Astrocyte of the cerebellum (primary cell): ENCODE measurements around the gene MIX23.

Experiments
- DNase-seq: peaks from one replicate; pipeline ENCODE4 v3.0.0-alpha.2; 2011; ENCODE audit warnings: low read depth
- H3K4me3 ChIP-seq: 2 replicates; pipeline ENCODE4 v1.5.1; 2011; ENCODE audit warnings: mild to moderate bottlenecking, low read depth, low read length, moderate library complexity
- CTCF ChIP-seq: IDR thresholded peaks from 2 replicates; pipeline ENCODE4 v1.5.1; 2012; ENCODE audit warnings: low read length, low read depth, moderate library complexity, mild to moderate bottlenecking; ENCODE audit errors: missing control alignments
- in situ Hi-C: cut with HindIII; loops from 2 replicates; pipeline ENCODE4 v1.10.0; 2017; ENCODE audit warnings: low sequenced_read_pairs

MIX23 gene

DNA sequence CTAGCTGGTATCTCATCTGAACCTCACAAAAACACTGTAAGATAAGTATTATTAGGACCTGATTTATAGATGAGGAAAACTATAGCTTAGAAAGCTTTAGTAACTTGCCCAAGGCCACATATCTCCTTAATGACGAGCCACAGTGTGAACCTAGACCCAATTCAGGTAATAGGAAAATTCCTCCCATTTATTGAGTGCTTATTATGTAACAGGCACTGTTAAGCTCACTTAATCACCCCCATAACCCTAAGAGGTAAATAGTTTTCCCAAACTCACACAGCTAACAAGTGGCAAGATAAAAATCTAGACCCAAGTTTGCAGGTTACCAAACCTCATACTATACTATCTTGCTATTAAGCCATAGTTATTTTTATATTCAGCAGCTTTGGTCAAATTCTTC, 24.9 kb upstream of the MIX23 start:
- DNase-seq = no peak
- no peak overlapping the region for H3K4me3 ChIP-seq
- in situ Hi-C loops = no loop called here
- TF ChIP-seq CTCF = no peak

DNA sequence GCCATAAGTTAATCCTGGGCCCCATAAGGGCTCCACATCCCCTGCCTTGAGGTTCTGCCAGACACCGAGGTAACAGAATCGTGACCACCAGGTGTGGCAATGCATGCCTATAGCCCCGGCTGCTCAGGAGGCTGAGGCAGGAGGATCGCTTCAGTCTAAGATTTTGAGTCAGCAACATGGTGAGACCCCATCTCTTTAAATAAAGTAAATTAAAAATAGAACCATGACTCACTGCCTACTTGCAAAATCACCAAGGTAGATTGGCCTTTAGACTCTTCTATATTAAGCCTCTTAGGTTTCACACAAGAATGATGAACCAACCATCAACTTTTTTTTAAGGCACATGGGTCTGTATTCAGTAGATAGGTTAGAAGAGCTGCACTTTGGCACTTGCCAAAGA, 23.2 kb upstream of the MIX23 start:
- no peak for DNase-seq
- TF ChIP-seq CTCF = no peak
- no peak overlapping the region for H3K4me3 ChIP-seq
- in situ Hi-C loops = no loop called here

DNA sequence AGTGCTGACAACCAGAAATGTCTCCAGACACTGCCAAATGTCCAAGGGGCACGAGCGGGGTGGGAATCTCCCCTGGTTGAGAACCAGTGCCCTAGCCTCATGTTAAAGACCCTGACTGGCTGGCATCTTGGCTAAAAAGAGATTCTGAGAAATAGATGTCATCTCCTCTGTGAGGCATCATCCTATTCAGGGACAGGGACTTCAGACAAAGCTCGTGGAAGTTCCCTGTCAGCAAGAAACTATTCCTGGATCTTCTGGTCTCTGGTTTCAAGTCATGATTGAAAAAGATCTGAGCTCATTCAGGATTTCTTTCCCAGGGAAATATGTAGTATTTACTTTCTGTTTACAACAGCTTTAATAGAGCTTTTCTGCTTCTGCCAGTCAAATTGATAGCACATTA, 22.0 kb upstream of the MIX23 start:
- no peak overlapping the region for H3K4me3 ChIP-seq
- DNase-seq = no peak
- TF ChIP-seq CTCF = no peak
- in situ Hi-C loops = no loop called here

DNA sequence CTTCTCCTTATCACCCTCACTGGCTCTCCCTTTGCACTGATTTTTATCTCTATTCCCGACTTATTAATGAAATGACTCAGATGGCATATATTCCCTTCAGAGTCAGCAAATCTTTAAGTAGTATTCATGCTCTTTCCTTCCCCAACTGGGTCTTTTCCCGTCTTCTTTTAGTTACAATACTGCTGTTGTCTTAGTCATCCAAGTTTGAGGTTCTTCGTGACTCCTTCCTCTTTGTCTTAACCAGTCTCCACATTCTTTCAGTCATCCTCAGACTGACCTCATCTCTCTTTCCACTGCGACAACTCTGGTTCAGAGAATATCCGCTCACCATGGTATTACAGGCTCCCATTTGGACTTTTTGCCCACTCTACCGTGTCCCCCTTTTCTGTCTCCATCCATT, 20.5 kb upstream of the MIX23 start:
- DNase-seq = peak; percentile 44
- TF ChIP-seq CTCF = no peak
- H3K4me3 ChIP-seq = no peak overlapping the region
- in situ Hi-C loops = no loop called here

- in situ Hi-C loops = no loop called here
- no peak for TF ChIP-seq CTCF
- DNase-seq = no peak
- H3K4me3 ChIP-seq = no peak overlapping the region
Measured at GRCh38 chr3:122398920-122399319, 15.9 kb upstream of the MIX23 start.

- H3K4me3 ChIP-seq = no peak overlapping the region
- in situ Hi-C loops = no loop called here
Measured at GRCh38 chr3:122397201-122397600, 14.2 kb upstream of the MIX23 start.

More at GRCh38 chr3:122397201-122397600, 14.2 kb upstream of the MIX23 start:
- no peak for DNase-seq
- TF ChIP-seq CTCF = no peak
